Stimulated activated naive CD8-positive, alpha-beta T cell treated with anti-CD3 and anti-CD28 coated beads, Interleukin-15, Interleukin-2, amounts not matched to agents 100 ng/mL and 50 ng/mL, for 24 hours (primary cell): ENCODE data around the gene UNKL.

Experiments
- H3K27ac Mint-ChIP-seq: one replicate; pipeline ENCODE4 v1.8.0; 2021; ENCODE audit warnings: mild to moderate bottlenecking, mixed read lengths
- H3K27me3 Mint-ChIP-seq: one replicate; pipeline ENCODE4 v1.8.0; 2021; ENCODE audit warnings: mixed read lengths
- H3K36me3 Mint-ChIP-seq: one replicate; pipeline ENCODE4 v1.8.0; 2021; ENCODE audit warnings: low read depth, mixed read lengths
- H3K4me1 Mint-ChIP-seq: one replicate; pipeline ENCODE4 v1.8.0; 2021; ENCODE audit warnings: low read depth, mixed read lengths
- H3K4me3 Mint-ChIP-seq: one replicate; pipeline ENCODE4 v1.8.0; 2021; ENCODE audit warnings: mild to moderate bottlenecking, mixed read lengths
- H3K9me3 Mint-ChIP-seq: one replicate; pipeline ENCODE4 v1.8.0; 2021; ENCODE audit warnings: mixed read lengths

Gene UNKL

GRCh38 chr16:1322407-1322806 is 92.1 kb downstream of the UNKL start:
- Mint-ChIP-seq H3K4me1 (no peaks in the 10 kb centered on the region), H3K9me3 (no peaks in the 10 kb centered on the region), H3K27ac (no peak overlapping the region), H3K4me3 (no peak overlapping the region), H3K27me3 (no peaks in the 10 kb centered on the region), H3K36me3 (peaks cover 44% of the 10 kb centered on the region)

- Mint-ChIP-seq H3K27me3 (no peaks in the 10 kb centered on the region), H3K4me3 (no peak overlapping the region), H3K27ac (no peak overlapping the region), H3K4me1 (no peaks in the 10 kb centered on the region), H3K9me3 (no peaks in the 10 kb centered on the region), H3K36me3 (peaks cover 55% of the 10 kb centered on the region)
Observed at GRCh38 chr16:1320658-1321240, 93.8 kb downstream of the UNKL start.

GRCh38 chr16:1320097-1320496 is 94.4 kb downstream of the UNKL start:
- Mint-ChIP-seq H3K4me1 (no peaks in the 10 kb centered on the region), H3K9me3 (no peaks in the 10 kb centered on the region), H3K27me3 (no peaks in the 10 kb centered on the region), H3K4me3 (no peak overlapping the region), H3K27ac (no peak overlapping the region), H3K36me3 (peaks cover 59% of the 10 kb centered on the region)

GRCh38 chr16:1319041-1319440 is 95.5 kb downstream of the UNKL start:
- H3K27me3 Mint-ChIP-seq = no peaks in the 10 kb centered on the region
- no peak overlapping the region for H3K4me3 Mint-ChIP-seq
- no peak overlapping the region for H3K27ac Mint-ChIP-seq
- H3K9me3 Mint-ChIP-seq = no peaks in the 10 kb centered on the region
- no peaks in the 10 kb centered on the region for H3K4me1 Mint-ChIP-seq
- peaks cover 61% of the 10 kb centered on the region for H3K36me3 Mint-ChIP-seq

DNA sequence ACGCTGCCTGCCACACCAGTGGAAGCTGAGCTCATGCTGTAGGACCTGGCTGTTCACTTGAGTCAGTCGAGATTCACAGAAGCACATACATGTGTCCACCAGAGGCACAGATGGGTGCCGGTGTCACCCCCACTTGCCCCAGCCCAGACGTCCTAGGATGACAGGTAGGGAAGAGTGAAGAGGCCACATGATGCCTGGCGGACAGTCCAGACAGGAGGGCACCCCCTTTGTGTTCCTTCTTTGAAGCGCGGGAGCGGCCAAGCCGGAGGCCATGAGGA is 96.3 kb downstream of the UNKL start:
- Mint-ChIP-seq H3K36me3 (peaks cover 59% of the 10 kb centered on the region), H3K9me3 (no peaks in the 10 kb centered on the region), H3K4me1 (peaks cover 1% of the 10 kb centered on the region), H3K27ac (no peak overlapping the region), H3K27me3 (no peaks in the 10 kb centered on the region), H3K4me3 (no peak overlapping the region)

GRCh38 chr16:1317479-1318267 is 96.8 kb downstream of the UNKL start:
- Mint-ChIP-seq H3K9me3 (no peaks in the 10 kb centered on the region), H3K27ac (no peak overlapping the region), H3K27me3 (no peaks in the 10 kb centered on the region), H3K4me3 (no peak overlapping the region), H3K4me1 (peaks cover 6% of the 10 kb centered on the region), H3K36me3 (peaks cover 58% of the 10 kb centered on the region)

- H3K4me3 Mint-ChIP-seq = no peak overlapping the region
- H3K9me3 Mint-ChIP-seq = no peaks in the 10 kb centered on the region
- no peak overlapping the region for H3K27ac Mint-ChIP-seq
- H3K4me1 Mint-ChIP-seq = peaks cover 20% of the 10 kb centered on the region
- H3K27me3 Mint-ChIP-seq = no peaks in the 10 kb centered on the region
- peaks cover 61% of the 10 kb centered on the region for H3K36me3 Mint-ChIP-seq
Observed at GRCh38 chr16:1316033-1316405, 98.5 kb downstream of the UNKL start.

DNA sequence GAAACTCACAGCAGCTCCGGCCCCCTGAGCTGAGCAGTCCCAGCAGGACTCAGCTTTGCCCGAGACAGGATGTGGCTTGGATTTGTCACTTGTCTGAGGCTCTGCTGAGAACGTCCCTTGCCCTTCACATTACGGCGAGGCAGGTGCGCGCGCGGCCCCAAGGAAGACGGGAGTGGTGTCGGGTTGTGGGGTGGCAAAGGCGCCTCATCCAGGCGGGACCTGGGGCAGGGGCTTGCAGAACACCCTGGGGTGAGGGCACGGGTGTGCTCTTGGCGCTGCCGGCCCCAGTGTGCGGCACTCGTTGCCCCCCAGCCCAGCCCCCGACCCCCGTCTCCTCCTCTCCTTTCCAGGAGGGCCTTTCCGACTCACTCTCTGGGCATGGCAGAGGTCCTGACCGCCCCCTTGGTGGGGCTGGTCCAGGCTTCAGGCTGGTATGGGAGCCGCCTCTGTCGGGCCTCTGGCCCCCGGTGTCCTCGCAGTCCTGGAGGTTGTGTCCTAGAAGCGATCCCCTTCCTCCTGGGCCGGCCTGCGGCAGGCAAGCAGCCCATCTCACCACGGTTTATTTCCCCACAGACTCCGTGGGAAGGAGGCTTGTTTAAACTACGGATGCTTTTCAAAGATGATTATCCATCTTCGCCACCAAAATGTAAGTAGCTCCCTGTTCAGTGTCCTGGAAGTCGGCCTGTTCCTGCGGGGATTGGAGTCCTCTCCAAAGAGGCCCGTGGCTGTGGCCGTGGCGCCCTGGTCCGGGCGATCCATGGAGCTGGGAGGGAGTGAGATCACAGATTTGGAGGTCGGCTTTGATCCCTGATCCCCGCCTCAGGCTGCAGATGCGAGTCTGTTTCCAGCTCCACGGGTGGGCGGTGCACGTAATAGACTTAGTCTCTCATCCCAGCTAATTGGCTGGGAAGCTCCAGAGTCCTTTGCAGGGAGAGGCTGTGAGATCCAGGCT is 99.1 kb downstream of the UNKL start:
- Mint-ChIP-seq H3K9me3 (no peaks in the 10 kb centered on the region), H3K4me3 (no peak overlapping the region), H3K4me1 (peaks cover 27% of the 10 kb centered on the region), H3K36me3 (peaks cover 65% of the 10 kb centered on the region), H3K27ac (no peak overlapping the region), H3K27me3 (no peaks in the 10 kb centered on the region)

- H3K4me3 Mint-ChIP-seq = no peak overlapping the region
- H3K36me3 Mint-ChIP-seq = peaks cover 62% of the 10 kb centered on the region
- no peaks in the 10 kb centered on the region for H3K9me3 Mint-ChIP-seq
- H3K4me1 Mint-ChIP-seq = peaks cover 31% of the 10 kb centered on the region
- H3K27ac Mint-ChIP-seq = no peak overlapping the region
- no peaks in the 10 kb centered on the region for H3K27me3 Mint-ChIP-seq
Observed at GRCh38 chr16:1314399-1315068, 100.0 kb downstream of the UNKL start.

GRCh38 chr16:1313721-1314369 is 100.7 kb downstream of the UNKL start:
- Mint-ChIP-seq H3K36me3 (peaks cover 55% of the 10 kb centered on the region), H3K4me1 (peaks cover 31% of the 10 kb centered on the region), H3K27me3 (no peaks in the 10 kb centered on the region), H3K9me3 (no peaks in the 10 kb centered on the region), H3K27ac (no peak overlapping the region), H3K4me3 (no peak overlapping the region)
